Nephron (organoid): ENCODE results near the gene C12orf75.

Experiments used
- H3K27ac Mint-ChIP-seq, 3 experiments: 2 replicates each; pipeline ENCODE4 v1.8.0; 2020; ENCODE audit warnings: mixed read lengths in 3 of 3, mild to moderate bottlenecking in 2 of 3, moderate library complexity in 1 of 3
- H3K27me3 Mint-ChIP-seq: 2 replicates; pipeline ENCODE4 v1.8.0; 2021; ENCODE audit warnings: low read depth, mild to moderate bottlenecking, moderate library complexity, mixed read lengths
- H3K36me3 Mint-ChIP-seq: 2 replicates; pipeline ENCODE4 v1.8.0; 2020; ENCODE audit warnings: low read depth, mixed read lengths
- H3K4me1 Mint-ChIP-seq: 2 replicates; pipeline ENCODE4 v1.8.0; 2020; ENCODE audit warnings: mixed read lengths
- H3K4me3 Mint-ChIP-seq, 3 experiments: 2 replicates each; pipeline ENCODE4 v1.8.0; 2020; ENCODE audit warnings: mild to moderate bottlenecking in 3 of 3, mixed read lengths in 3 of 3, moderate library complexity in 2 of 3
- H3K9me3 Mint-ChIP-seq: 2 replicates; pipeline ENCODE4 v1.8.0; 2020; ENCODE audit warnings: mixed read lengths
- CTCF ChIP-seq, 3 experiments: fragments of 200-600 bp; sonication (generic); IDR thresholded peaks; one replicate each; pipeline ENCODE4 v1.5.0; 2021; ENCODE audit warnings: antibody characterized with exemption in 3 of 3; ENCODE audit not compliant: unreplicated experiment in 3 of 3

Gene C12orf75

GRCh38 chr12:105368047-105368646, 37.7 kb downstream of the C12orf75 start:
- TF ChIP-seq CTCF (IDR thresholded peaks at IDR 0.05; ENCODE audit: unreplicated experiment in 3 of 3), result no peak
- Mint-ChIP-seq H3K9me3 (no peaks in the 10 kb centered on the region), H3K4me1 (no peaks in the 10 kb centered on the region), H3K27me3 (no peaks in the 10 kb centered on the region), H3K4me3 (no peak overlapping the region), H3K36me3 (peaks cover 8% of the 10 kb centered on the region), H3K27ac (no peak overlapping the region)

DNA sequence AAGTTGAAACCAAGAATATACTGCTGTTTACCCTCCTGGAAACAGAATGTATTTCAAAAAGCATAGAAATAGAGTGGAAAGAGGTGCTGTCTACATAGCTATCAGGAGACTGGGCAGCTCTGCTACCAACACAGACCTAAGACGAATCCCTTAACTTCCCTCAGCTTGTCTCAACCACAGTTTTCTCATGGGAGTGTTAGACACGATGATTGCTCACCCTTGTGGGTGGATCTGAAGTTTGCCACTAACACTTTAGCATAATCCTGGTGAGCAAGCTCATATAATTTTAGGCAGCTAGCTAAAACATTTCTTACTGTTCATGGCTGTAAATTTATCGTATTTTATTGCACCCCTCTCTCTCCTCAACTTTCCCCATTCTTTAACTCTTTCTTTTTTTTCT, 38.5 kb downstream of the C12orf75 start:
- peaks cover 8% of the 10 kb centered on the region for H3K36me3 Mint-ChIP-seq
- H3K27ac Mint-ChIP-seq, result no peak overlapping the region
- H3K4me1 Mint-ChIP-seq, result no peaks in the 10 kb centered on the region
- H3K27me3 Mint-ChIP-seq, result no peaks in the 10 kb centered on the region
- TF ChIP-seq CTCF (IDR thresholded peaks at IDR 0.05; ENCODE audit: unreplicated experiment in 3 of 3), result no peak
- no peak overlapping the region for H3K4me3 Mint-ChIP-seq
- no peaks in the 10 kb centered on the region for H3K9me3 Mint-ChIP-seq

DNA sequence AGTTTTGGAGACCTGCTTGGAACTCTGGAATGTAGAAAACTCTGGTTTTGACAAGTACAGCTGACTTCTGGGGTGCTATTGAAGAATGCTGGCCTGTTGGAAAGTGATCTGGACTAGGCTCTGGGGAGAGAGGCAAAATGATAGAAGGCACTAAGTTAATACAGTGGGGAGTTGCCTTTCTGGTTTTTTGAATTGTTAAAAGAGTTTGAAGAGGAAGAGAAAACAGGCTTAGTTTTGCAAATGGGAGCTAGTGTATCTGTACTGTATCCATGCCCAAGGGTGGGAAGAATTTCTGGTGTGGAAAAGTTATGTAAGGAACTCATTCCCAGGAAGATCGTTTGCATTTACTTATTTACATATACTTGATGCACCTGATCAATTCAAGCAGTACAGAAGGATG, 43.8 kb downstream of the C12orf75 start:
- Mint-ChIP-seq H3K4me3 (no peak overlapping the region), H3K27me3 (no peaks in the 10 kb centered on the region), H3K4me1 (no peaks in the 10 kb centered on the region), H3K36me3 (peaks cover 4% of the 10 kb centered on the region), H3K27ac (no peak overlapping the region), H3K9me3 (no peaks in the 10 kb centered on the region)
- TF ChIP-seq CTCF (IDR thresholded peaks at IDR 0.05; ENCODE audit: unreplicated experiment in 3 of 3), result no peak

DNA sequence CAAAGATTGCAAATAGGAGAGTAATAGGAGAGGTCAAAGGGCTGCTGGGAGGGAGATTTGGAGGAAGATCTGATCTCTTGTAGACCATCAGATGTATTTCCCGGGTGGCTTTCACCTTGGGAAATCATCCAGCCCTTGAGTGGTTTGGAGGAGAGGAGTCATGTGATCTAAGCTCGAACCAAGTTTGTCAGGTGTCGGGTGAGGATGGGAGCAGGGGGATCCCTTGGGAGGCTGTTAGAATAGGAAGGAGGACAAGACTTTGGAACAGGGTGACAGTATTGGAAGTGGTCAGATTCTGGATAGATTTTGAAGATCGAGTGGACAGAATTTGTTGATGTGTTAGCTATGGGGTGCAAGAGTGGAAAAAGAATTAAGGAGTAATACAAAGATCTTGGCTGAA, 46.6 kb downstream of the C12orf75 start:
- Mint-ChIP-seq H3K4me3 (no peak overlapping the region), H3K9me3 (no peaks in the 10 kb centered on the region)

GRCh38 chr12:105378911-105379310, 48.4 kb downstream of the C12orf75 start:
- Mint-ChIP-seq H3K27ac (no peak overlapping the region), H3K27me3 (no peaks in the 10 kb centered on the region), H3K36me3 (no peaks in the 10 kb centered on the region), H3K4me1 (no peaks in the 10 kb centered on the region), H3K4me3 (no peak overlapping the region), H3K9me3 (no peaks in the 10 kb centered on the region)
- TF ChIP-seq CTCF (IDR thresholded peaks at IDR 0.05; ENCODE audit: unreplicated experiment in 3 of 3), result peak in 1 of 3 experiments; percentile 16

More for the DNA sequence above, 46.6 kb downstream of the C12orf75 start:
- Mint-ChIP-seq H3K27ac (no peak overlapping the region), H3K36me3 (peaks cover 4% of the 10 kb centered on the region), H3K4me1 (no peaks in the 10 kb centered on the region), H3K27me3 (no peaks in the 10 kb centered on the region)
- TF ChIP-seq CTCF (IDR thresholded peaks at IDR 0.05; ENCODE audit: unreplicated experiment in 3 of 3), result no peak
